ENCODE results near the gene BNIP3.

The BNIP3 gene

DNA sequence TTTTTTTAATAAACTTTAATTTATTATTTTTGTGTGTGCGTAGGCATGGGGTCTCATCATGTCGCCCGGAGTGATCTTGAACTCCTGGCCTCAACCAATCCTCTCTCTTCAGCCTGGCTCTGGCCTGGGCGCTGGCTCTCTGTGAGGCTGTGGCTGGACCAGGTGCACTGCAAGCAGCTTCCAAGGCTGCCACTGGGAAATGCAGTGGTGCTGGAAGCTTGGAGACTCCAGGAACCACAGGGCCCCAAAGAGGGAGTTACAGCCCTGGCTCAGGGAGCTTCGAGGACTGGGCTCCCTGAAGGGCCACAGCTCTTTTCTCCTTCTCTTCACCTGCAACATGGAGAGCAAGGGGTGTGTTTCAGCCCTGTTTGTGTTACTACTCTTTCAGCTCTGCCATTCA, 36.7 kb upstream of the BNIP3 start:
- Histone ChIP-seq H3K27me3 (peaks cover 0 to 12% of the 10 kb centered on the region in 2 donors), H3K36me3 (no peaks in the 10 kb centered on the region), H3K4me3 (no peak overlapping the region), H3K27ac (no peak overlapping the region), H3K9me3 (no peaks in the 10 kb centered on the region), H3K4me1 (peaks cover 0 to 7% (median 2%) of the 10 kb centered on the region in 4 donors)
- DNase-seq, result no peak
- TF ChIP-seq, protein P1, sequence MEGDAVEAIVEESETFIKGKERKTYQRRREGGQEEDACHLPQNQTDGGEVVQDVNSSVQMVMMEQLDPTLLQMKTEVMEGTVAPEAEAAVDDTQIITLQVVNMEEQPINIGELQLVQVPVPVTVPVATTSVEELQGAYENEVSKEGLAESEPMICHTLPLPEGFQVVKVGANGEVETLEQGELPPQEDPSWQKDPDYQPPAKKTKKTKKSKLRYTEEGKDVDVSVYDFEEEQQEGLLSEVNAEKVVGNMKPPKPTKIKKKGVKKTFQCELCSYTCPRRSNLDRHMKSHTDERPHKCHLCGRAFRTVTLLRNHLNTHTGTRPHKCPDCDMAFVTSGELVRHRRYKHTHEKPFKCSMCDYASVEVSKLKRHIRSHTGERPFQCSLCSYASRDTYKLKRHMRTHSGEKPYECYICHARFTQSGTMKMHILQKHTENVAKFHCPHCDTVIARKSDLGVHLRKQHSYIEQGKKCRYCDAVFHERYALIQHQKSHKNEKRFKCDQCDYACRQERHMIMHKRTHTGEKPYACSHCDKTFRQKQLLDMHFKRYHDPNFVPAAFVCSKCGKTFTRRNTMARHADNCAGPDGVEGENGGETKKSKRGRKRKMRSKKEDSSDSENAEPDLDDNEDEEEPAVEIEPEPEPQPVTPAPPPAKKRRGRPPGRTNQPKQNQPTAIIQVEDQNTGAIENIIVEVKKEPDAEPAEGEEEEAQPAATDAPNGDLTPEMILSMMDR (IDR thresholded peaks at IDR 0.05), result no peak
- intact Hi-C loops (cut with DNase I; ENCODE audit: low total_unique reads), result no loop called here

DNA sequence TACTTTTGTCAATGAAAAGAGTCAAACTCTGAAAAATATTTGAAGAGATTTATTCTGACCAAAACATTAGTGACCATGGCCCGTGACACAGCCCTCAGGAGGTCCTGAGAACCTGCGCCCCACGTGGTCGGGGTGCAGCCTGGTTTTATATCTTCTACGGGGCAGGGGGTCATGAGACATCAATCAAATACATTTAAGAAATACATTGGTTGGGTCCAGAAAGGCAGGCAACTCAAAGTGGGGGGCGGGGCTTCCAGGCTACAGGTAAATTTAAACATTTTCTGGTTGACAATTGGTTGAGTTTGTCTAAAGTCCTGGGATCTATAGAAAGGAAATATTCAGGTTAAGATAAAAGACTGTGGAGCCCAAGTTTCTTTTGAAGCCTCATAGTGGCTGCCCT, 34.8 kb upstream of the BNIP3 start:
- Histone ChIP-seq H3K27ac (no peak overlapping the region), H3K9me3 (no peaks in the 10 kb centered on the region), H3K4me1 (no peaks in the 10 kb centered on the region), H3K4me3 (no peak overlapping the region), H3K27me3 (no peaks in the 10 kb centered on the region), H3K36me3 (no peaks in the 10 kb centered on the region)
- intact Hi-C loops (cut with DNase I; ENCODE audit: low total_unique reads), result no loop called here
- DNase-seq, result no peak
- TF ChIP-seq, protein P1 (IDR thresholded peaks at IDR 0.05), result no peak

DNA sequence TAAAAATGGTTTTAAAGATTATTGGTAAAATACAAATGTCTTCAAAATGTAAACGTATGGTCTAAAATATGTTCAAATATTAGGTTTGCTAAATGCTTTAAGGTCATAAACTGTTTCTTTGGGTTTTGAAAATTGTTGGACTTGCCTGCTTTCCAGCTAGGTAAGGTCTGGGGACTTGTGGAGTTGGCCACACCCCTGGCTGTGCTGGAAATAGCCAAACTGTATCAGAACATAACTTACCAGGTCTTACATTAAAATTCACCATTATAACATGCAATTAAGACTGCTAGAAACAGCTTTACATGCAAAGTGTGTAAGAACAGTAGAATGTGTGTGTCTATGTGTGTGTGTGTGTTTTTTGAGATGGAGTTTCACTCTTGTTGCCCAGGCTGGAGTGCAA, 29.7 kb upstream of the BNIP3 start:
- no peak for DNase-seq
- no peak overlapping the region for H3K4me3 ChIP-seq
- no peaks in the 10 kb centered on the region for H3K36me3 ChIP-seq
- H3K27me3 ChIP-seq, result no peaks in the 10 kb centered on the region
- no peaks in the 10 kb centered on the region for H3K4me1 ChIP-seq
- no peaks in the 10 kb centered on the region for H3K9me3 ChIP-seq
- no peak overlapping the region for H3K27ac ChIP-seq
- TF ChIP-seq, protein P1 (IDR thresholded peaks at IDR 0.05), result no peak
- intact Hi-C loops (cut with DNase I; ENCODE audit: low total_unique reads), result no loop called here

DNA sequence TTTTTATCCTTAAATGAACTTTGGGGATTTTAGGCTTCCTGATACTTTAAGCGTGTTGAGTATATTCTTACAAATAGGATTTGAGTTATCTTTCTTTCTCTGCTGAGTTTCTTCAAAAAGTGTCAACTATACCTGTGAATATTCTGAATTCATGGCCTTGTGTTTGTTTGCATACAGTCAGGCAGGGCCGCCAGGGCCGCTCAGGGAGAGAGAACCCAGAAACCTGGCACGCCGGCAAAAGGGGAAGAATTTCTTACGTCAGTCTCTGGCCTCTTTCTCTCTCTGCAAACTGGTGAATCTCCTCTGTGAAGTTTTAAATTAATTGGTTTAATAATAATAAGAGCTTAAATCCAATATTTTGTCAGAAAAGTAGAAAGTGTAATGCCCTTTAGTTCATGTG, 29.3 kb upstream of the BNIP3 start:
- intact Hi-C loops (cut with DNase I; ENCODE audit: low total_unique reads), result no loop called here
- H3K4me1 ChIP-seq, result no peaks in the 10 kb centered on the region

DNA sequence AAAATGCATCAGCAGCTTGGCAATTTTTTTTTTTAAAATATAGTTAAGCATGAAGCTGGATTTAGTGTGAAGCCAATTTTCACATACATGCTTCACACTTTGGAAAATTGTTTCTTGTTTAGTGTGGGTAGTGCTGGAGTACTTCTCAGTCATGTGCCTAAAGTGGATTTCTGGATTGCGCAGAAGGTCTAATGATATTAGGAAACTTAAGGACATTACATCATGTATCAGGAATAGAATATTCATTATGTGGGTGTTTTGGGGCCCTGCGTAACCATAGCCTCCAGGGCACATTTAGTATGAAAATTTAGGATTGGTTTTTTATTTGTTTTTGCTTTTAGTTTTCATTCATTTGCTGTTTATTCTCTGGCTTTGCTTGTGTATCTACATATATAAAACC, 28.8 kb upstream of the BNIP3 start:
- Histone ChIP-seq H3K9me3 (no peaks in the 10 kb centered on the region), H3K4me1 (no peaks in the 10 kb centered on the region), H3K36me3 (no peaks in the 10 kb centered on the region), H3K27me3 (no peaks in the 10 kb centered on the region), H3K27ac (no peak overlapping the region), H3K4me3 (no peak overlapping the region)
- DNase-seq, result no peak
- intact Hi-C loops (cut with DNase I; ENCODE audit: low total_unique reads), result no loop called here
- TF ChIP-seq, protein P1 (IDR thresholded peaks at IDR 0.05), result no peak

More for the DNA sequence above, 29.3 kb upstream of the BNIP3 start:
- no peak overlapping the region for H3K27ac ChIP-seq
- H3K9me3 ChIP-seq, result no peaks in the 10 kb centered on the region
- H3K4me3 ChIP-seq, result no peak overlapping the region
- no peak for DNase-seq
- TF ChIP-seq, protein P1 (IDR thresholded peaks at IDR 0.05), result no peak
- H3K27me3 ChIP-seq, result no peaks in the 10 kb centered on the region
- no peaks in the 10 kb centered on the region for H3K36me3 ChIP-seq

DNA sequence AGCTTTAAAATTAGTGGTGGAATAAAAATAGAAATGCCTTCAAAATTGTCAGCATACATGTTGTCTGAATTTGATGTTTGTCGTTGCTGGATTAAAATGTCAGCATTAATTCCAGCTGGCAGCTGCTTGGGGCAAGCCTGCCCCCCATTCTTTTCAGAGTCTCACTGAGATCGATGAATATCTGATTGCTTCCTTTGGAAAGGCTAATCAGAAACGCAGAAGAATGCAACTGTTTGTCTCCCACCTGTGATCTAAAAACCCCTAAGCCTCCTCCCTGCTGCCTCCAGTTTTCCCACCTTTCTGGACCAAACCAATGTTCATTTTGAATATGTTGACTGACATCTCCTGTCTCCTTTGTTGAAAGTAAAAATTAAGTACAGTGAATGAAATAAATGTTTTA, 27.9 kb upstream of the BNIP3 start:
- no peaks in the 10 kb centered on the region for H3K36me3 ChIP-seq
- no peak overlapping the region for H3K4me3 ChIP-seq
- intact Hi-C loops (cut with DNase I; ENCODE audit: low total_unique reads), result no loop called here
- no peaks in the 10 kb centered on the region for H3K9me3 ChIP-seq
- TF ChIP-seq, protein P1 (IDR thresholded peaks at IDR 0.05), result no peak
- DNase-seq, result peak in 1 of 2 donors; percentile 1
- H3K27me3 ChIP-seq, result no peaks in the 10 kb centered on the region
- no peak overlapping the region for H3K27ac ChIP-seq
- H3K4me1 ChIP-seq, result no peaks in the 10 kb centered on the region

Data from tibial artery (tissue), 4 donors.